Pulmonary artery endothelial cell (primary cell): ENCODE measurements around the gene FSTL4. TPM values are rescaled to one million over a fixed set of nuclear protein-coding genes. Genes with fewer than 3 reads are reported as not detected.

ENCODE experiments used
- DNase-seq: peaks from one replicate; pipeline ENCODE4 v3.0.0-alpha.2; 2011; ENCODE audit warnings: low read depth, low spot score
- total RNA-seq: library from RNA; depleted of rRNA; stranded (reverse); fragments of >200 nt; gene quantifications from 2 replicates; pipeline ENCODE4 v1.2.3, GENCODE V29; 2014

FSTL4 gene
- total RNA-seq, 1 donor from 2014 or later, result not detected

DNA sequence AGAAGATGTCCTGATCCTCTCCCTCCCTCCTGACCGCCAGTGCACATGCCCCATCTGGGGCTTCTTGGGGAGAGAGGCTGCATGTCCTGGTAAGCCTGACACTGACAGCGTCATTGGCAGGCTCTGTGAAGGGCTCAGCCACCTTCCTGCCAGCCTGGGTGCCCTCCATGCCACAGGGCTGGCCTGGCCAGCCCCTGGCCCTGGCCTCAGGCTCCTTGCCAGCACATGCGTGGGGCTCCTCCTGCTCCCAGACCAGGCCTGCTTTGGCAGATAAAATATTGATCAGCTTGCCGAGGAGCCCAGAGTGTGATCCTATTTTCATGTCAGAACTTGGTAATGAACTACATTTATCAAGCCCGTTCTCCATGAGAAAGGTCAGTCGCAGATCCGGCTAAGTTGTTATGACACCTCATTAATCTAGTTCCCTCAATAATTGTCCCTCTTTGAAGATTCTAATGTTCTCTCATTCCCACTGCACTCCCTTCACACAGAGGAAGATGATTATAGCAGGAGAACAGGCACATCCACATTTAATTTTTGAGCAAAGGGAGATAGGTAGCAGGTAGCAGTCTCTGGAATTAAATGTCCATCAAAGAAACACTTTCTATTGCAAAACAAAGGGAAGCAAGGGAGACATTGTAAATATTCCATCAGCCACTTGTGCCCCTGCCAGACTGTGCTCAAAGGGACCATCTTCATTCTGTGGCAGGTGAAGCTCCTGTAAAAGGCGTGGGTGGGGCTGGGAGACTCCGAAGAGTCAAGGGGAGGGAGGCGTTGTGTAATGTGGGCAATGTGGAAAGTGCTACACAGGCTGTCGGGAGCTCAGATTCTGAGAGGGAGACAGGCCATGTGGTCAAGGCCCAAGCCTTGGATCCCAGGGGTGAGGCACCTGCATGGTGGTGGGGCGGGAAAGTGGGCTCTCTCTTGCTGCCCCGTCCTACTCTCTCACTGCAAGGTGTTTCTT lies 288.6 kb downstream of the FSTL4 start:
- no peak for DNase-seq

DNA sequence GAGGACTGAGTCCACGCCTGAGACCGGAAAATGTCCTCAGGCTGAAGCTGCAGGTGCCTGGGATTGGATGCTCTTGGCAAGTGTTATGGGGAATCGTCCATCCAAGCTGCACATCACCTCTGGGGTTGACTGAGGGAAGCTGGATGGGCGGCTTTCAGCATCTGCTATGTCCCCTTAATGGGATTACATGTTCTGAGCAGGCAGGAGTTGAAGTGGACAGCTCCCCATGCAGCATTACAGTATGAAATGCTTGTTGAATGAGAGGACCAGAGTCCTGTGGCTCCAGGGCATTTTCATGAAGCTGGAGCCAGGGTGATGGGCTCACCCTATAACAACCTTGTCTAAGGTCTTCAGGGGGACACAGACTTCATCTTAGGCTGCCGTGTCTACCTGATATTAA lies 289.6 kb downstream of the FSTL4 start:
- no peak for DNase-seq

DNA sequence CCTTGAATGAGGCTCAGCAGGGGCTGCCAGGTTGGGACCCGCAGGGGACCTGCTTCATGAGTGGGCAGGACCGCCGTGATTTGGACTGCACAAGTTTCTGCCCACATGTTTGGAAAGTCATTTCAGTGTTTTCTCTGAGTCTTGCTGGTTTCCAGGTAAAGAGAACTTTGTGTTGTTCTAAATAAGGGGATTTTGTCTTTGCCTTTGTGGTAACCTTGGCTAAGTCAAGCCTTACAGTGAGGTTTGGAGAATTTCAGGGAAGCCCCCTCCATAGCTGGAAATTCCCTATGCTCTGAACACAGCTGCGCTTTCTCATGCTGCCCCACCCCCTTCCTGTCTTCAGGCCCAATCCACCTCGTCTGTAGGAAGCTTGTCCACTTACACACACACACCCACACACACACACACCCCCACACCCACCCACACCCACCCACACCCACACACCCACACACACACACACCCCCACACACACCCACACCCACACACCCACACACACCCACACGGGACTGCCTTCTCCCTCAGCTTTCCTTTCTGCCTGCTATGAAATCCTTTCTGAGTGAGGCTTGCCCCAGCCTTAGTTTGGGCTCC lies 290.4 kb downstream of the FSTL4 start:
- no peak for DNase-seq

DNA sequence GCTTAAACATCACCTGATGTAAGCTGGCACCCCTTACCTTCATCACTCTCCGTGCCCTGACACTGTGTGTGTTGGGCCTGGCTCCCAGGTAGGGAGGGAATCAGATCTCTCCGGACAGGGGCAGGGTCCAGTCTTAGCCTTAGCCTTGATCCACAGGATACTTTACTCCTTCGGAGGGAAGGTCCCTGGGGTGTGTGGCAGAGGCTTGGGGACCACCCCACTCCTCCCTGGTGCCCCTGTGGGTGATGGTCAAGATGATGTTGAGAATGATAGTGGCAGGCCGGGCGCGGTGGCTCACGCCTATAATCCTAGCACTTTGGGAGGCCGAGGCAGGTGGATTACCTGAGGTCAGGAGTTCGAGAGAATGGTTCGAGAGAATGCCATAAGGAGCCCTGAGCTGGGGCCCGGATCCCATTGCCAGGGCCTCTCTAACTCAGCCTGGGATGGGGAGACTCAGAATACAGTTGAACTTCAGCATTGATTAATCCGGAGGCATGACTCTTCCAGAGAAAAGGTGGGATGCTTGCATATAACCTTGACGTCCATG lies 291.0 kb downstream of the FSTL4 start:
- no peak for DNase-seq

DNA sequence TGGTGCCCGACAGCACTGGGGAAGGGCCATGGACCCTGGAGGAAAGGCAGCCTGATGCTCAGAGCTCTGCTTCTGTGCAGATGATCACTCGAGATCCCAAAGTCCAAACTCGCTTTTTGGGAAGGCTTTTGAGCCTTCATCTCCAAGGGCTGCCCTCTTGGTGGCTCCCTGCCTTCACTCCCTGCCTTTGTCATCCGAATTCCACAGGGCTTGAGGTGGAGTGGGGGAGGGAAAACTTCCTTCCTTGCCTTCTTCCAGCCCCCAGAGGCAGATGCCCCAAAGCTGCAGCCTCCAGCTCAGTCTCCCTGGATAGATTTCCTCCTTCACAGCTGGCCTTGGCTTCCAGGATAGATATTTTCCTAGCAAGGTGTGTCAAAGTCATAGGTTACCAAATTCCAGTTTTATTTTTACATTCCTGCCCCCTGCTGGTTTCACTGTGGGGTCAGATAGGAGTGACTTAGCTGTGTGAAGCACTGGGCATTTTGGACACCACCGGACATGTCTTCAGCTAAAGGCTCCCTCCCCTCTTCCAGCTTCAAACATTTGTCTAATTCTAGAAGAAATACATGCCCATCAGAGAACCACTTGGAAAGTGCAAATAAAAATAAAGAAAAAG lies 292.3 kb downstream of the FSTL4 start:
- no peak for DNase-seq

DNA sequence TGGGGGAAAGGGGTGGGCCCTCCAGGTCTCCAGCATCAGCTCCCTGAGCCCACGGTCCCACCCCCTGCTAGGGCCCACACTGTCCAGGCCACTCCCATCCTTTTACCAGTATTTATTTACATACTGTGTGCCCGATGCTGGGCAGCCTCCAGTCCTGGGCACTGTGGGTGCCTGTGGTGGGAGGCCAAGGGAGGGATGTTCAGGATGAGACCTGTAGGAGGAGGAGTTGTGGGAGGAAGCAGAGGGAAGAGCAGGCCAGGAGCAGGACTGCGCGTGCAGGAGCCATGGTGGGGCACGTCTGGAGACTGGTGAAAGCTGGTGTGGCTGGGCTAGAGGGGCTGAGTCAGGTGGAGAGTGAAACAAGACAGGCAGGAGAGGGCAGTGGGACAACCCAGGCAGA lies 293.1 kb downstream of the FSTL4 start:
- no peak for DNase-seq

DNA sequence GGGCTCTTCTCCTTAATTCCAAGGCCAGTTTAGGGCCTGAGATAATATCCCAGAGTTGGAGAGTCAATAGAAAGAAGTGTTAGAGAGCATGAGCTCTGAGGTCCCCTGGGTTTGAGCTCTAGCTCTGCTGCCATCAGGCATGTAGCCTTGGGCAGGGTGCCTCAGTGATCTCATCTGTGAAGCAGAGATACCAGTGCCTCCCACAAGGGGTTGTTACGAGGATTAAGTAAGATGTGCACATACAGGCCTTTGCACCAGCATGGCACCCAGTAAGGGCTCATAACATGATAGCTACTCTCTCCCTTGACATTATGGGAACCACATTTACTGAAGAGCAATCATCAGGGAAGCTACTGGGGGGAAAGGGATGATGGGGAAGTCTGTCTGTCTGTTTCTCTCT lies 294.8 kb downstream of the FSTL4 start:
- no peak for DNase-seq

DNA sequence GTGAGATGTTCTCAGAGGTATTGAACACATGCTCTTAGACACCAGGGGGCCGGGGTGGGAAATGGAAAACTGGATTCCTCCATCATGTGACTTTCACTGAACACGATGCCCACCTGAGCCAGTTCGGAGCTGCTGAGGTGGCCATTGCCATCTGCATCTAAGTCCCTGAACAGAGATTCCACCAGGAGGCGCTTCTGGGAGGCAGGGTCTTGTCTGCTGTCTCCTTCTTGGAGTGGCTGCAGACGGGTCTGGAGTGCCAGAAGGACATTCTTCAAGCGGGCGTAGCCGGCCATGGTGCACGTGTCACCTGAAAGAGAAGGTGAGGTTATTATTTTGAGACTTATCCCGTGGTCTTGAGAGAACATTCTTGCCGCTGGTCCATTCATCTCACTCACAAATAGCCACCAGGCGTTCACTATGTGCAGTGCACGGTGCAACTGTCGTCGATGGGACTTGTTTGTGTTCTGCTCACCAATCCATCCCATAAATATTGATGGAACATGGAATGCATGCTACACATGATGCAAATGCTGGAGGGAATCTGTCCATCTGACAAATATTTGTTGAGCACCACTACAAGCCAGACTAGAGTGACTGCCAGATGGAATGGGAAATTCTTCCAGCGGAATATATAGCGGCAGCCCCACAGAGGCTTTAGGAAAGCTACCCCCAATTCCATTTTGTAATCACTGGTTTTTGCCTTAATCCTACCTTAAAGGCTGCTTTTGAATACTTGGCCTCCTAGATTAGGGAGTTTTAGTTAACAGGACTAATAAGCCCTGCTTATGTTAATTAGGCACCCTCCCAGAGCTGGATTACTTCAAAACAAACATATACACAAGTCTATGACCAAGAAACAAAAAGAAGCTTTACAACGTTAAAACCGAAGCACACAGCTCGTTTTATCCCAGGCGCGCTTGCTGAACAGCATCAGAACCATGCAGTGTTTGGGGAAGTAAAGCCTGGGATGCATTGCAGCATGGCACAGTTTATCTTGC lies 295.7 kb downstream of the FSTL4 start:
- DNase-seq, result no peak

DNA sequence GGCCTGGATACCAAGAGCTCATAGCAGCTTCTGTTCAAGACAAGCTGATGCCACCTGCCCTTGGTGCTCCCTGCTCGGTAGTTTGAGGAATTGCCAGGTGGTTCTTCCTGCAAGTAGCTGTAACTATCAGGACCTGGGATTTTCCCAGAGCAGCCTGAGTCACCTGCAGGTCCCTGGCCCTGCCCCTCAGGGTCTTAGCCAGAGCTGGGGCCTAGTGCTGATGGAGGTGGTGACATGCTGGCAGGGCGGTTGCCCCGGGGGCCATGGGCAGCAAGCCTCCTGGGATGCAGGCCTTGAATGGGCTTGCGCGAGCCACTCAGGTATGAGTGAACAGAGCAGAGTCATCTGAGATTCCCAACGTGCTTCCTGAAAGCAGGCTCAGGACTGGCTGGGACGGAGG lies 298.3 kb downstream of the FSTL4 start:
- no peak for DNase-seq

DNA sequence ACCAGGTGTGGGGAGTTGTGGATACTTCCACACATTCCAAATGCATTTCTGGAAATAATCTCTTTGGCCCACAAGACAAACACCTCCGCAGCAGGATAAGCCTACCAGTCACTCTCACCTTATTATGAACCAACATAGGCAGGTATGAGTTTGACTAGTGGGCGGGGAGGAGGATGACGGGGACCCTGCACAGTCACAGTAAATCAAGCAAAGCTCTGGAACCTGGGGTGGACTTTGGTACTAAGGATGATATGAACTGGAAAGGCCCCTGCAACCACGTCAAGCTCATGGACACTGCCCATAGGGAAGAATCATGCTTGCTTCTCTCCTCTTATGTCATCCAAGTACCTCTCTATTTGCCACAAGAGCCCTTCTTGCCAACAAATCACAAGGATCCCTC lies 301.2 kb downstream of the FSTL4 start:
- DNase-seq, result no peak

DNA sequence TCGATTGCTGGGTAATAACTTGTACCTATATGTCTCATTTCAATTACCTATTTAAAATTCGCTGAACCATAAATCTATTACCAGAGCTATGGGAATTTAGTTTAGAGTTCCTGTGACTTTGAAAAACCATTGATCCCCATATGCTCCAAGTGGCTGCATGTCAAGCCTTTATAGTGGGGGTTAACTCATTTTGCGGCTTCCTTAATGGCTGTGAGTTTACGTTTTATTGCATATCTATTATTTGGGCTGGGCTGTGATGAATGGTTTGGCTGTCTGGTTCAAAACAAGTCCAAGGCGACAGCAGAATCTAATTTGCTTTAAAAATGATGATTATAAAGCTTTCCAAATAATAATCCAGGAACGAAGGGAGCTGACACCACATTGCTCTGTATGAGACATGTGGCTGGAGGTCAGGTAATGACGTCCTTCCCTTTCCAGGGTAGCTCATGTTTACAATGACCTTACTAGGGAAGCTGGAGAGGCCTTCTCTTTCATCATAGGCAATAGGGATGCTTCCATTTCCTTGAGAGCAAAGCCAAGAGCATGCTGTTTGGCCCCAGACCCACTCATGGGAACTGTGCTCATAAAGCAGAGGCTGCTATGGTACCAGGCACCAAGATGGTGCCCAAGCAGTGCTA lies 302.2 kb downstream of the FSTL4 start:
- no peak for DNase-seq

DNA sequence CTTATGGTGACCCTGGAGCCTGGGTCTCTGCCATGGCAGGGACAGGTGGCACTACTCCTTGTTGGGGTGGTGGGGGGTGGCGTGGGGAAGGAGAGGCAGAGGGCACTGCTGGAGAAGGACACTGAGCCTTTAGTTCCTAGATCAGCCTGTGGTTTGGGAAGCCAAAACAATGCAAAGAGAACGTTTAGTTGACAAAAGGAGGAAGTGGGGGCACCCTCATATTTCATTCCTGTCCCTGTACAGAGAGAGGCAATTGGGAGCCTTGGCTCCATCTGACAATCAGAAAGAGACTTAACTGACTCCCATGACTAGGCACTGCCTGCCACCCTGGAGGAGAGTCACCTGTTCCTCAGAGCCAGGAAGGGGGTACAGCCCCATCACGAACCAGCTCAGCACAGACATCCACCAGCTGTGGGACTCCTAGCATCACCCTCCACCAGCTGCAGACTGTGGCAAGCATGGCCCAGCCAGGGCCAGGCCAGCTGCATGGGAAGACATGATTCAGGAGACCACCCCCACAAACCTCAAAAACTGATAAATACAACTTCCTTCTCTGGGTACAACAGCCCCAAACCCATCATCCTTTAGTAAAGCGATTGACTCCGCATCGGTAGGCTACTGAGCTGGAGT lies 303.1 kb downstream of the FSTL4 start:
- DNase-seq, result no peak

DNA sequence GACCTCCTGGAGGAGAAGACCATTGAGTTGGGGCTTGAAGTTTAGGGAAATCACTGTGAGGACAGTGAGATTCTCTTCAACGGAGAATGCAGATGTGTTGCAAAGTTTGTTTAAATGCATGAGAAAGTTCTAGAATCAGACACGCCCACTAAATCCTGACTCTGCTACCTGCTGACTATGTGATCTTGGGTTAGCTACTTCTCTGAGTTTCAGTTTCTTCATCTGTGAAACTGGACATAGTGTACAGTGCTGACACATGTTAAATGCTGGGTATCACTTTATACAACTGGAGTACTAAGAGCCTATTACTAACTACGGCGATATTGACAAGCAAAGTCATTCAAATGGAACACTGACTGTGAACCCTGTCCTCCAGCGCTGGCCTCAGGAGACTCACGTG lies 305.1 kb downstream of the FSTL4 start:
- no peak for DNase-seq

DNA sequence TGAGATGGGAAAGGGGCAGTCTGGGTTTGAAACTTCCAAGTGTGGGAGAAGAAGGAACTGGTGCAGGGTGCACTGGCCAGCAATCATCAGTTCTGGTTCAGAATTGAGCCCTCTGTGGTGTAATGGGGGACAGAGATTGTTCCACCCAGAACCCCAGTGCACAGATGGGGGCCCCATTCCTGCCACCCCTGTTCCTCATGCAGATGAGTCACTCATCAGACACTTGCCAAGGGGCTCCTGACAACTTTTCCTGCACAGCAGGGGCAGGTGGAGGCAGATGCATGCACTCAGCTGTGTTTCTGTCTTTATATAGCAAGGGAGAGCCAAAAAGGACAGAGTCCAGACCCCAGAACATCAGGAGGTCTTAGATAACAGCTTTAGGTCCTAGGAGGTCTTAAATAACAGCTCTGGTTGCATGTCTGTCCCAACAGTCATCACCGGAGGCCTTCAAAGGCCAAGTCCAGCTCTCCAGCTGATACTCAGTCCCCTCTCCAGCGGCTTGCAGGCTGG lies 307.6 kb downstream of the FSTL4 start:
- no peak for DNase-seq

DNA sequence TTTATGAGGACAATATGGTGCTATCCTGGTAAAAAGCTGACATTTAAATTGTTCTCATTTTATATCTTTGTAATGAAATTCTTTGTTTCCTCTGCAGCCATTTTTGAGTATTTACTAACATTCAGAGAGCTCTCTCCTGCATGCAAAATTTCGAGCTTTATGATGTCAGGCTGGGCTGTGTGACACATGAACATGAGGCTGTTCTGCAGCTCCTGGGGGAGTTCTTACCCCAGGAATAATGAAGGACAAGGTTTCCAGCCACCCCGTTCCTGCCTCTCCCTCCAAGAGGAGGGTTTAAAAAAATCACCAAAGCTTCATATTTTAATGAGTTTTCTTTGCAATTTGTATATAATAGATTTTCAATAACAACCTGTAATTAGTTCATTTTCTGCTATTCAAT lies 308.2 kb downstream of the FSTL4 start:
- no peak for DNase-seq

DNA sequence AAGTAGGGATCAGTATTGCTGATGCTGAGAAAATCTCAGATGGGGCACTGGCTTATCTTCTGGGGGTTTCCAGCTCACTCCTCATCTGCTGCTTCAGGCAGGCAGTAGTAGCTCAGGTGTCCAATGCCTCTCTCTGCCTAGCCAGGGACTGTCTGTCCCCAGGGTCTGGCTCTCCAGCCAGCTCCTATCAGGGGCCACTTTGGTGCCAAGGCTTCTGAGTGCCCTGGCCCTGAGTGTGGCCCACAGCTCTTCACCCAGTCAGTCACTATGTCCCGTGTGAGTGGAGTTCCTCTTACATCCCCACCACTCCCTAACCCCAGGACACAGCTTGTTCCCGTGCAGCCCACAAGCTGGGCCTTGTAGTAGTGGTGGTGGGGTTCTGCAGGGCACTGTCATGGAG lies 309.0 kb downstream of the FSTL4 start:
- DNase-seq, result no peak

DNA sequence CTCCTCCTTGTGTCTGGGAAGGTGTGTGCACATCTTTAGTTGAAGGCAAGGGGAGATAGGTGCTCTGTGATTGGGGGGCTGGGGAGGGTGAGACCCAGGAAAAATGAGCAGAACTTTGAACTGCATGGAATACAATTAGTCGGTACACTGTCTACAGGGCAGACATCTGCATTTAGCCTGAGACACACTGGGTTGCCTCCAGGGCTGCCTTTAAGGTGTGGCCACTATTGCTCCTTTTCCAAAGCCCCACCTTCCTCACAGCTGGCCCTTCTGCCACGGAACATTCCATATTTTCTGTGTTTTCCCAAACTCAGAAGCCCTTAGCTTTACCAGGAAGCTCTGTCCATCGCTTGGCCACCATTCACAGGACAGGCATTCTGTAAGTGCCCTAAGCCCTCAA lies 312.6 kb downstream of the FSTL4 start:
- no peak for DNase-seq

DNA sequence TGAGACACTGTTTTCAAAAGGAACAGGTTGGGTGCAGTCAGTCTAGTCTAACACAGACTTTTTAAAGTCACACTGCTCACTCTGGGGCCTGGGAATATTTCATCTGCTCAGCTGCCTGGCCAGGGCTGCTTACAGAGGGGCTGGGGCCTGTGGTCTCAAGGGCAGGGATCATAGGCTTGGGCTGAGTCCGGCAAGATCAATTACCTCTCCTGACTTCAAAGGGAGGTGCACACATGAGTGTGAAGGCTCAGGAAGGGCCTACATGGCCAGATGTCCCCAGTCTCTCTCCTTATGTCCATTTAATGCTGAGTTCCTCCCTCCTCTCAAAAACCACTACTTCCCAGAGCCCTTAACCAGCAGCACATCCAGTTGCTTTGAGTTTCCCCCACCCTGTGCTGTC lies 313.3 kb downstream of the FSTL4 start:
- no peak for DNase-seq

DNA sequence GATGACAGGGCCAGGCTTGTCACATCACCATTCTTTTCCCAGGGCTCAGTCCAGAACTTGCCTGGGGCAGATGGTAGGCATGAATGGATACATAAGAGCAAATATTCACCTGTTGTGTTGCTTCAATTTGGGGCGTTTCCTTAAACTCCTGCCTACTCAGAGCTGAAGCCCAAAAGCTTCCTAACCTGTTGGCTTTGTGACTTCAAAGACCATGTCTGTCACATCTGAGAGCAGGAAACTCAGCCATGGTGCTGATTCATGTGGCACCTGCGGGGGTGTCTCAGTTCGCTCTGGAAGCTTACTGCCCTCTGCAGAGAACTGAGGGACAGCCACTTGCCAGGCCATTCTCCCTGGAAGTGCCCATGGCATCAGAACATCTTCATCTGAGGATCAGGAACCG lies 313.9 kb downstream of the FSTL4 start:
- no peak for DNase-seq

DNA sequence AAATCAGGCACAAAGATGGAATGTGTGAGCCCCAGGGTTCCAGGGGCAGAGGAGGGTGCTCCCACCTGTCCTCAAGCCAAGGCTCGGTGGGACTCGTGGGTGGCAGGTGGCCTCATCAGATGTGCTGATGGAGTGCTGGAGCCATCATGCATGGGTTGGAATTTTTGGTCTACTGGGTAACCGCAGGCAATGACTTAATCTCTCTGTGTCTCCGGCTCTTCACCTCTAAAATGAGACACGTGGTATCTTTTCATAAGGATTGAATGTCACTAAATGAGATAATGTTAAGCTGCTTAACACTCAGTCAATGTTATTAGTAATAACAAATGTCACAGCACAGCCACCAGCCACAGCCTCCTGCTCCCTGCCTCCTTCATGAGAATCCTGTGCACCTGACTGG lies 315.0 kb downstream of the FSTL4 start:
- no peak for DNase-seq
